ENCODE measurements around the gene GSK3B.

GRCh38 chr3:120033596-120033995 is 60.7 kb downstream of the GSK3B start:
- TF ChIP-seq, protein P1, sequence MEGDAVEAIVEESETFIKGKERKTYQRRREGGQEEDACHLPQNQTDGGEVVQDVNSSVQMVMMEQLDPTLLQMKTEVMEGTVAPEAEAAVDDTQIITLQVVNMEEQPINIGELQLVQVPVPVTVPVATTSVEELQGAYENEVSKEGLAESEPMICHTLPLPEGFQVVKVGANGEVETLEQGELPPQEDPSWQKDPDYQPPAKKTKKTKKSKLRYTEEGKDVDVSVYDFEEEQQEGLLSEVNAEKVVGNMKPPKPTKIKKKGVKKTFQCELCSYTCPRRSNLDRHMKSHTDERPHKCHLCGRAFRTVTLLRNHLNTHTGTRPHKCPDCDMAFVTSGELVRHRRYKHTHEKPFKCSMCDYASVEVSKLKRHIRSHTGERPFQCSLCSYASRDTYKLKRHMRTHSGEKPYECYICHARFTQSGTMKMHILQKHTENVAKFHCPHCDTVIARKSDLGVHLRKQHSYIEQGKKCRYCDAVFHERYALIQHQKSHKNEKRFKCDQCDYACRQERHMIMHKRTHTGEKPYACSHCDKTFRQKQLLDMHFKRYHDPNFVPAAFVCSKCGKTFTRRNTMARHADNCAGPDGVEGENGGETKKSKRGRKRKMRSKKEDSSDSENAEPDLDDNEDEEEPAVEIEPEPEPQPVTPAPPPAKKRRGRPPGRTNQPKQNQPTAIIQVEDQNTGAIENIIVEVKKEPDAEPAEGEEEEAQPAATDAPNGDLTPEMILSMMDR (conservative IDR thresholded peaks at IDR 0.05 in 1 of 2, IDR thresholded peaks at IDR 0.05 in 1 of 2; ENCODE audit: low read depth in 1 of 2, low read length in 2 of 2), result no peak
- no peak for TF ChIP-seq EZH2 (IDR thresholded peaks at IDR 0.05; ENCODE audit: low read length, missing control alignments)

All from fibroblast of lung (primary cell).